Measurements from ENCODE around the gene HOXC4.

The HOXC4 gene

DNA sequence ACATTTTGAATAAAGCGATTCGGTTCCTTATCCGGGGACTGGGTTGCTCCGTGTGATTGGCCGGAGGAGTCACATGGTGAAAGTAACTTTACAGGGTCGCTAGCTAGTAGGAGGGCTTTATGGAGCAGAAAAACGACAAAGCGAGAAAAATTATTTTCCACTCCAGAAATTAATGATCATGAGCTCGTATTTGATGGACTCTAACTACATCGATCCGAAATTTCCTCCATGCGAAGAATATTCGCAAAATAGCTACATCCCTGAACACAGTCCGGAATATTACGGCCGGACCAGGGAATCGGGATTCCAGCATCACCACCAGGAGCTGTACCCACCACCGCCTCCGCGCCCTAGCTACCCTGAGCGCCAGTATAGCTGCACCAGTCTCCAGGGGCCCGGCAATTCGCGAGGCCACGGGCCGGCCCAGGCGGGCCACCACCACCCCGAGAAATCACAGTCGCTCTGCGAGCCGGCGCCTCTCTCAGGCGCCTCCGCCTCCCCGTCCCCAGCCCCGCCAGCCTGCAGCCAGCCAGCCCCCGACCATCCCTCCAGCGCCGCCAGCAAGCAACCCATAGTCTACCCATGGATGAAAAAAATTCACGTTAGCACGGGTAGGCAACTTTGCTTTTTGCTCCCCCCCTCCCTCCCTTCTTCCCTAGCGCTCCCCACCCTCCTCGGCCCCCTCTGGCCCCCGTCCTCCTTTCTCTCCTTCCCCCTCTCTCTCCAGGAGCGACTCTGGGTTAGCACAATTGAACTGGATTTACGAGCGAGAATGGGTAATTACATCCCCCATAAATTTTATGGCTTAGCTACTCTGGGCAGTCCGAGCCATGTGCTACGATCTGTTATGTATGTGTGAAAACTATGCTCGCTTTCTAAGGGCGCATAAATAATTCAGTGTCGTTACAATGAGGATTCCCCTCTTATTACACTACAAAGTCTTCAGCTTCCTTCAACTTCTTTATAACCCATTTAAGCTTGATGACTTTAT is at the start of gene HOXC4:
Gene HOXC4 (plus strand): TSS at position 85 of the 991 bp plus-strand sequence. CDS start 88 bp downstream, at position 173.
- DNase-seq (ENCODE audit: low read depth), result no peak

DNA sequence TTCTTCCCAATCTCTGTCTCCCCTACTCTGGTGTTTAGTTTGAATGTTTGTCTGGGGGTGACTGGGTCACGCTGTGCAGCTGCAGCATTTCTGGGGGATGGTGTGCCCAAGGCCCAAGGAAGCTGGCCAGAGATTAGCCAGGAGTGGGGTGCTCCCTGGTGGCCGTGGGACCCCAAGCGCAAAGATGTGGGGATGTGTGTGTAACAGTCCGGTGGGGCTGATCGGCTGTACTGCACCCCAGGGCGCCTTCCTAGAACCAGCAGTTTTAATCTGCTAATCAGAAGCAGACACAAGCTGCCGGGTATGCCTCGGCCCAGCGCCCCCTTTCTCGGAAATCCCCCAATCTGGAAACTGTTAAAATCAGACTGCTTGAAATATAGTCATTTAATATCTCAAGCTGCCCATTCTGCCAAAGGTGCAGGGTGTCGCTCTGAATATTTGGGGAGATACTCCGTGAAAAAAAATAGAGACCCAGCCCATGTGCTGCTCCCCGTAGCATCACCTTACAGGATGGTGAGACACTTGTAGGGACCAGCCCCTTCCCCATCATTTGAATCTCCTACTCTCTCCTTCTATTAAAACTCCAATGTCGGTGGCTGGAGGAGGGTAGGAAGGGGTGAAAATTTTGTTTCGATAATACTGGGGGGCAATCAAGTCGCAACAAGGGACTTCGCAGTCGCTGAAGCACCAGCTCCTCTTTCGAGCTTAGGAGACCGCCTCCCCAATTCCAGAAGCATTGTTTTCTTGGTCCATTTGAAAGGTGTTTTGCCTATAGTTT is 49.4 kb upstream of the HOXC4 start:
- no peak for DNase-seq (ENCODE audit: low read depth)

DNA sequence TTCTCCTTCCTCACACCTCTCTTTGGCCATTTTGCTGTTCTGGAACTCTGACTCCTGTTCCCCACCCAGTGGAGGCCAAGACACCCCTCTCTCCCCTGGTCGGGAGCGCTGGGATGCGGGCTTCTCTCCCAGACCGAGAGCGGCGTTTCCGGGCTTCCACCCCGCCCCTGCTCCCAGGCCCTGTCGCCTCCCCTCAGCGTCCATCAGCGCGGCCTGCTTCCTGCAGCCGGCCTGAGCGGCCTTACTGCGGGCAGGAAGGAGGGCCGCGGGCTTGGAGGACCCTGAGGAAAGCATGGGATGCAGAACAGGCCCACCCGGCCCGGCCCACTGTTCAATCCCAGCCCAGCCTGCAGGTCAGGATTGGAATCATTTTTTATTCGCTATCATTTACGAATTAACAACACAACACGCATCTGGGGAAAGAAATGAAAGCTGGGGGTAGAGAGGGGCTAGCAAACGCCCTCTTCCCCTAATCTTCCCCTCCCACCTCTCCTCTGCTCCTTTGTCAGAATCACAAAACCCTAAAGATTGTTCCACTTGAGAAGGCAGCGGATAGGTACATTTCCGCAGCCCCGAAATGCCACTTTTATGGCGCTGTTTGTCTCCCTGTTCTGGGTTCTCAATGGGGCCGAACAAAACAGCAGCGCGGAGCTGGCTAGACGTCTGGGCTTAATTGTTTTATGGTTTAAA is 48.6 kb upstream of the HOXC4 start:
- DNase-seq (ENCODE audit: low read depth), result no peak

DNA sequence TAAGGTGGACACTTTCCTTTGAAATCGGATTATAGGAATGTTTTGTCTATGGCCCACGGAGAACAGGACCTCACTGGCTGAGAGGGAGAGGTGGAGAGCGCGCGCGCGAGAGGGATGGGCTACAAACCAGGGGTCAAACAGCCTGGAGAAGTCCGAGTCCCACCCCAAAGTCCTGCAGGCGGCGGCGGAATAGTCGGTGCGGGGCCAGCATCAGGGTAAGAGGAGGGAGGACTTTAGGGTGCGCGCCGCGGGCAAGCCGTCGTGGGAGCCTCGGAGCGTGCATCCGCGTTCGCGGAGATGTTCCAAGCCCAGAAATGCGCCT is 48.1 kb upstream of the HOXC4 start:
- no peak for DNase-seq (ENCODE audit: low read depth)

DNA sequence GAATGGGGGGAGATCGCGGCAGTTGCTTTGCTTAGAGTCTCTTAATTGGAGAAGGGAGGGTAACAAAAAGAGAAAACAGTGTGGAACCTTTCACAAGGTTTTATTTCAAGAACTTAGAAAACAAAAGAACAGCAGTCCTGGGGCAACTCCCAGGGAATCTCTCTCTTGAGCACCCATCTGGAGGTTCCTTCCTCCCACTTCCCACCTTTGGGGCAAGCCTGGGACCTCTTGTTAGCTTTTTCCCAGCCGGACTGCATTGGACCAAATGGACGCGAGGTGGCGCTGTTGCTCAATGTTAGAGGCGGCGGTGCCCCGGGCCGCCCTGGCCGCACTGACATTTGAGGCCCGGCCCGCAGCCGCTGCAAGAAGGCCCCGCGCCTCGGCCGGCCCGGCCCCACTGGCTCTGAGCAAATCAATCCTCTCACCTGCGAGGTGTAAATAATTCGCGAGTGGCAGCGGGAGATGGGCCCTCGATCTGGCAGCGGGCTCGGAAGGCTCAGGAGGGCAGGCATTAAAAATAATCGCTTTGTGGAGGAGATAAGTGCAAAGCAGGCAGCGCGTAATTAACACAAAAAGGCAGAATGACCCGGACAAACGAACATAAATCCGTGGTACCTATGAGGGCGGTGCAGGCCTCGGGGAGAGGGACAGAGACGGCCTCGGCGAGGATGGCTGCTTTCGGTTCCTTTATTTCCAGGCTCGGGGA is 47.6 kb upstream of the HOXC4 start:
- peak; percentile 87 for DNase-seq (ENCODE audit: low read depth)

DNA sequence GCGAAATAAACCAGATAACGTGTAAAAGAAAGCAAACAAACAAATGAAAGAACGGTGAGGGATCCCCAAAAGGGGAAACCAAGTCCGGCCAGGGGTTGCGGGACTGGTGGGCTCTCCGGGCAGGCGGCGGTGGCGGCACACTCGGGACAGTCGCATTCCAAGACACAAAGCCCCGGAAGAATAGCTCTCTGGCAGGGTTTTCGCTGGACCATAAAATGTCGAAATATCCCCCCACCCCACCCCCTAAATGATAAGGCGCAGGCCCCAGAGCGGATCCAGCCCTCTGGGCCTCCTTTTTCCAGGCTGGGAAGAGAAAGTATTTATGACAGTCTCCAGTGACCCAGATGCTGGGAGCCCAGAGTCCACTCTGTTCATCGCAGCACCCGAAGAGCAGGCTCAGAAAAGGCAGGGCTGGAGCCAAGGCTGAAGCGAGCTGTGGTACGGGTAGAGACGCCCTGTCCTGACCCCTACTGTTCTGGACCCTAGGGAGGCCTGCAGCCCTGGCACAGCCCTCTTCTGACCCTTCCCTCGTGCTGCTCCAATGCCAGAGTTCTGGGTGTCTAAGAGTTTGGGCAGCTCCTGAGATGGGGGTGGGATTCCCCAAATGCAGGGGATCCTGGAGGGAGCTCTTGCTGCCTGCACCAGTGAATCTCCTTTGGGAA is 46.9 kb upstream of the HOXC4 start:
- DNase-seq (ENCODE audit: low read depth), result no peak

DNA sequence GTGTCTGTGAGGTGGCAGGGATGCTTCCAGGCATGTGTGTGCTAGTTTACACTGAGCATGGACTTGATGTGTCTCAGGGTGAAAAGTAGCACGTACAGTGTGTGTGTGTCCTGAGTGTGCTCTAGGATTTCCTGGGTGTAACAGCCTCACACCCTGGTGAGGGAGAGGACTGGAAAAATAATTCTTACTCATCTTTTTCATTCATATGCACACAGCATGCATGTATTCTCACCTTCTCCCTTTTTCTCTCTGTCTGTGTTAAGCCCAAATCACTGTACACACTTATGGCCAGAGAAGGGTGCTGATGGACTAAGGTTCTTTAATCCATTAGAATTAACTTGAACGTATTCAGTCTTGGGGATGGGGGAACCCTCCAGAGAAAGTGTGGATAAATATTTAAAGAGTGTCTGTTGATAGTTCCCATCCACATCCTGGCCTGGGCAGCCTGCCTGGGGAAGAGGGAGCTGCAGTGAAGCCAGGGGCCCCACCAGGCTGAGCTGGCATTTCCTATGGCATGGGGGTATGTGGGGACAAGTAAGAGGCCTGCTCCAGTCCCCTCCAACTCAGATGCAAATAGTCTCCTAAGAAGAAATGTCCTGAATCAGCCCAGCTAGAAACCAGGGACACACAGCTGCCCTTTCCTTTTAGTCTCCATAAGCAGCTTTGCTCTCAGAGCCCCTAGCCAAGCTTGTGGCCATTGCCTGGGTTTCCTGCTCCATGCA is 45.9 kb upstream of the HOXC4 start:
- no peak for DNase-seq (ENCODE audit: low read depth)

DNA sequence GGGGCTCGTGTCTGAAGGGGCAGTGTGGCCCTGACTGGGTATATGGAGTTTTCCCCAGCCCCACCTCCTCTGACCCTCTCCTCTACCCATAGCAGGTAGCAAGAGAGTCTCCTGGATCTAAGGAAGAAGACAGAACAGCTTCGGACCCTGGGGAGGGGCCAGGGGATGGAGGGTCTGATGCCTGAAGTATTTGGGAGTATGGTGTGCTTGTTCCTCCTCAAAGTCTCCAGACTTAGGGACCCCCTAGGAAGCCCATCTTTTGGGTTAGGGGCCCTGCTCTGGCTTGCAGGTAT is 45.4 kb upstream of the HOXC4 start:
- no peak for DNase-seq (ENCODE audit: low read depth)

DNA sequence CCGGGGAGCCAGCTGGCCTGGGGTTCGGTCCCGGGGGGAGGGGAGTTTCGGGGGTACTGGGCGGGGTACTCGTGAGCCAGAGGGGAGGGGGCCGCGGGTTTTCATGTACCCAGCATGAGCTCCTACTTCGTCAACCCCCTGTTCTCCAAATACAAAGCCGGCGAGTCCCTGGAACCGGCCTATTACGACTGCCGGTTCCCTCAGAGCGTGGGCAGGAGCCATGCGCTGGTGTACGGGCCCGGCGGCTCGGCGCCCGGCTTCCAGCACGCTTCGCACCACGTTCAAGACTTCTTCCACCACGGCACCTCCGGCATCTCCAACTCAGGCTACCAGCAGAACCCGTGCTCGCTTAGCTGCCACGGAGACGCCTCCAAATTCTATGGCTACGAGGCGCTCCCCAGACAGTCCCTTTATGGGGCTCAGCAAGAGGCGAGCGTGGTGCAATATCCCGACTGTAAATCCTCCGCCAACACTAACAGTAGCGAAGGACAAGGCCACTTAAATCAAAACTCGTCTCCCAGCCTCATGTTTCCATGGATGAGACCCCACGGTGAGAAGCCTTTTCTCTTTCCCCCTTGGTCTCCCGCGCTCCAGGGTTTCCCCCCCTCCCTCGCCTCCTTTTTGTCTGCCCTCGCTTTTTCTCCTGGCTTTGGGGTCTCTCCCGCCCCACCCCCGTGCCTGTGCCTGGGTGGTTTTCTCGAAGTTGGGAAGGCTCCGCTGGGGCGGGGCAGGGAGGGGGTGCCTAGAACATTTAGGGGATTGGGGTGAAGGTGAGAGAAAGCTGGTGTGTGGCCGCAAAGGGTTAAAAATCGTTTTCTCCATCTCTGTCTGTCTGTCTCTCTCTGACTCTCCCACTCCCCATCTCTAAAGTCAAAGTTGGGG is 44.2 kb upstream of the HOXC4 start:
- DNase-seq (ENCODE audit: low read depth), result no peak

DNA sequence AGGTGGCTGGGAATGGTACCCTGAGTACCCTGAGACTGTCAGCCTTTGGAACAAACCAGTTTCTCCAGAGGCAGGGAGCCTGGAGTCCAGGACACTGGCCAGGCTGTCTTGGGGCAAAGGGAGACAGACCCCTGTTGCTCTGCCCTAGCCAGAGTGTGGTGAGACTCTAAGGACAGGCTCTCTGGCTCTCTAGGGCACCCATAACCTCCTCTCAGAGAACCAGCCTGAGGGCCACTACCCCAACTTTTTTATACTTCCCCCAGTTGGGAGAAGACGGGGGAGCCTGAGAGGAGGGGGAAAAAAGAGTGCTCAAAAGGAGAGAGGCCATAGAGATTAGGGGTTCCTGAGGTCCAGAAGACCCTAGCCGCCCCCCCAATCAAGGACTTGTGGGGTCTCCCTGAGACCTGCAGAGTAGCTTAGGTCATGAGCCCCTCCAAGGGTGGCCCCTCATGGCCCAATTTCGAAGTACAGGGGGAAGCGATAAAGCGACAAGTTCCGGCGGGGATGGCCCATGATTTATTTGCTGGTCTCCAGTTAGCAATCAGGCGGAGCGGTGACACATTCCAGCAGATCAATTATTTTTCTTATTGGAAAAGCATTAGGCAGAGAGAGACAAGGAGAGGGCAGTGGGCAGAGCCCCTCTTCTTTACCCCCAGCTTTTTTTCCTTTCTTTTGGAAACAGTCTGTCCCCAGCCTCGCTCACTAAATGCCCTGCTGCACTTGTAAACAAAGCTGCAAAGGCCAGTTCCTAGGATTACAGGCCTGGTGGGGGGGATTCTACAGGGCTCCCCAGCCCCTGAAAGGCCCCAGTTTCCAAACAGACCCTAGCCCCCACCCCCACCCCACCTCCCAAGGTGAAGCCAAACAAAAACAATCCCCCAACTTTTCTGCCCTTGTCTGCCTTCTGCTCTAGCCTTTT is 43.3 kb upstream of the HOXC4 start:
- DNase-seq (ENCODE audit: low read depth), result no peak

DNA sequence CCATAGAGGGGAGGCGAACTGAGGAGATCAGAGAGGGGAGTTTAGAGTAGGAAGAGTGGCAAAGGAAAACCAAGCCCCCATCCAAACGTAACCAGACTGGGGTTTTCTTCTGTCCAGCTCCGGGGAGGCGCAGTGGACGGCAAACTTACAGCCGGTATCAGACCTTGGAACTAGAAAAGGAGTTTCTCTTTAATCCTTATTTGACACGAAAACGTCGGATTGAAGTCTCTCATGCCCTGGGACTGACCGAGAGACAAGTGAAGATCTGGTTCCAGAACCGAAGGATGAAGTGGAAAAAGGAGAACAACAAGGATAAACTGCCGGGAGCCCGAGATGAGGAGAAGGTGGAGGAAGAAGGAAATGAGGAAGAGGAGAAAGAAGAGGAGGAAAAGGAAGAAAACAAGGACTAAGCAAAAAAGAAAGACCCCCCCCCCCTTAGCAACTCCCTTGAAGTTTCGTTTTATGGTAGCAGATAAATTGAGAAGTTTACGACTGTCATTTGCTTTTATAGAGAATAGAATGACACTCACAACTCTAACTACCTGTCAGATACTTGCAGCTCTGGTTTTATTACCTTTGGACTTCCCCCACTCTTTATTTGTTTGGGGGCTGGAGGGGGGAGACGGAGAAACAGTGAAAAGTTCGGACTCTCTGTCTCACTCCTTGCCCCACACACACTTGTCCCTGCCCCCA is 42.5 kb upstream of the HOXC4 start:
- DNase-seq (ENCODE audit: low read depth), result no peak

DNA sequence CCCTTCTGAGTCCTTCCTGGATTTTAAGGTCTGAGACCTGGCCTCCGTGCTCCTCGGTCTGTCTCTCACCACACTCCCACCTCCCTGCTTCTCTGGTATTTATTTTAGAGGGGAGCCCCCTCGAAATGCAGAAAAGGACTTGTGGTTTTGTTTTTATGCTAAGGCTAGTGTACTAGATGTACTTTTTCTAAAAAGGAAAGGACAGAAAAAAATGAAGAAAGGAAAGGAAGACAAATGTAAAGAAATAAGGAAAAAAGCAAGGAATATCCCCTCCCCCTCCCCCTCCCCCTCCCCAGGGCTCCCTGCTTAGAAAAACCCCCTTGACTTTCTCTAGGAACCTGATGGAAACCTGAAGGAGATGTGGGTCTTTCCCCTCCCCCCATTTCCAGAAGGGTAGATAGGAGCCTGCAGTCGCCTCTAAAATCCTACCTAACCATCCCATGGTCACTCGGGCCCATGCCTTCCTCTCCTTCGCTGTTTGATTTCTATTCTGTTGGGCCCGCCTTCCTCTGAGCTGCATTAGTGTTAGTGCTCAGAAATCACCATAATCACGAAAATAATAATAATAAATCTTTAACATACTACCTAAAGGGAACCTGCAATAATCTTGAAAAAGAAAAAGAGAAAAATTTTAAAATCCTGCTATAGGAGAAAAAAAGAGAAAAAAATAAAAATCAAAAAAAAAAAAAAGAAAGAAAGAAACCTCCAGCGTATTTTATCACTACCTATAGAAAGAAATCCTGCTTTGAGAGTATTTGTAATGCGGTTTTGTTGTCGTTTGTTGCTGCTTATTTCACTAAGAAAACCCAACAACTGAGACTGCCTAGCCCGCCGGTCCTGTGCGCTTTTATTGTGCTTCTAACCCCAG is 41.7 kb upstream of the HOXC4 start:
- no peak for DNase-seq (ENCODE audit: low read depth)

DNA sequence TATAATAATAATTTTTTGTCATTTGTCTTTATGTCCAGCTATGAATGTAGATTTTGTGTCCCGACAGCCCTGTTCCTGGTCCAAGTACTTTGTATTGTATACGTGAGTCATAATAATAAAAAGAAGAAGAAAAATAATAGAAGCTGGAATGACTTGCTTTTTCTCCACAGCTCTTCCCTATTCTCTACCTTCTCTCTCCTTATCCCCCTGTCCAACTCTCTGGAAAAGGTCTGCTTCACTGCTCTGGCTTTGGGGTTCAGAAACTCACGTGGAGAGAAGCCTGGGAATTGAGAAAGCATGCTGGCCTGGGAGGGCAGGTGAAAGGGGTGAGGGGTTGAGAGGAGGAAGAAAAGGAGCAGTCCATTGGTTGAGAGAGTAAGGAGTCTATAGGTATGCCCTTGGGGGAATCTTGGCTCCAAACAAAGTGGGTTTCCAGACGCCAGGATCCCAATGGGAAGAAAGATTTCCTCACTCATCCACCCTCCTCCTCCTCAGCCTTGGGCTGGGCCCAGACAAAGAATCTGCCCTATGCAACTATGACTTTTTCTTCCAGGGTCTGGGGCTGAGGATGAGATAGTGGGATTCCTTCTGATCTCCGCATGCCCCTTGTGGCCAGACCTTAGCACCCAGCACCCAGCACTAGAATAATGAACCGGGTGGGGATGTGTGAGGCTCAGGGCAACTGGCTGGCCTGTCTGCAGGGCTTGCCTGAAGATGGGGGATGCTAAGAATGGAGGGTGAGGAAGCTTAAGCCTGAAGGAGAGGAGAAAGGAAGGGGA is 40.8 kb upstream of the HOXC4 start:
- no peak for DNase-seq (ENCODE audit: low read depth)

DNA sequence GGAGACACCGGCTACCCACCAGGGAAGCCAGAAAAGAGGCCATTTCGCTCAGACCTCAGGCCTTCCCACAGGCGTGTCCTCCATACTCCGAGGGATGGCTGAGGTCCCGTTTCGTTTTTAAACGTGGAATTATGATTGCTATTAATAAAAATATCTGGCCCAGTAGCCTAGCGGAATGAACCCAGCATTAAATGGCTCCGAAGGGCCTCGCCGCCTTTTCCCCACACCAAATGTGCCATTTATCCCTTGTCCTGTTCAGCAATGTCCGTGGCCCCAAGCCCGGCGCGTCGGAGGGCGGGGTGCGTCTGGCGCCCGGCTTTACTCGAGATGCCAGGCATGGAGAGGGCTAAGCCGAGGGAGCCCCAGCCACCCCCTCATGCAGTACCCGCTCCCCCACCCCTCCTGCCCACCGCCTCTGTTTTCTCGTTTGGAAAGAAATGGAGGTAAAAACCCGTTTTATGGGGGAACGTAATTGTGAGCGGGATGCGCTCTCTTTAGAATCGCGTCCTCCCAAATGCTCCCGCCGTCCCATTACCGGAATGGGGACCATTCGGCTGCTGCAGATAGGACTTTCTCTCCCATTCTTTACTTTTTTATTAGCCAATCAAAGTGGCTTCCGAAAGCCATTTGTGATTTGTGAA is 39.1 kb upstream of the HOXC4 start:
- DNase-seq (ENCODE audit: low read depth), result no peak

DNA sequence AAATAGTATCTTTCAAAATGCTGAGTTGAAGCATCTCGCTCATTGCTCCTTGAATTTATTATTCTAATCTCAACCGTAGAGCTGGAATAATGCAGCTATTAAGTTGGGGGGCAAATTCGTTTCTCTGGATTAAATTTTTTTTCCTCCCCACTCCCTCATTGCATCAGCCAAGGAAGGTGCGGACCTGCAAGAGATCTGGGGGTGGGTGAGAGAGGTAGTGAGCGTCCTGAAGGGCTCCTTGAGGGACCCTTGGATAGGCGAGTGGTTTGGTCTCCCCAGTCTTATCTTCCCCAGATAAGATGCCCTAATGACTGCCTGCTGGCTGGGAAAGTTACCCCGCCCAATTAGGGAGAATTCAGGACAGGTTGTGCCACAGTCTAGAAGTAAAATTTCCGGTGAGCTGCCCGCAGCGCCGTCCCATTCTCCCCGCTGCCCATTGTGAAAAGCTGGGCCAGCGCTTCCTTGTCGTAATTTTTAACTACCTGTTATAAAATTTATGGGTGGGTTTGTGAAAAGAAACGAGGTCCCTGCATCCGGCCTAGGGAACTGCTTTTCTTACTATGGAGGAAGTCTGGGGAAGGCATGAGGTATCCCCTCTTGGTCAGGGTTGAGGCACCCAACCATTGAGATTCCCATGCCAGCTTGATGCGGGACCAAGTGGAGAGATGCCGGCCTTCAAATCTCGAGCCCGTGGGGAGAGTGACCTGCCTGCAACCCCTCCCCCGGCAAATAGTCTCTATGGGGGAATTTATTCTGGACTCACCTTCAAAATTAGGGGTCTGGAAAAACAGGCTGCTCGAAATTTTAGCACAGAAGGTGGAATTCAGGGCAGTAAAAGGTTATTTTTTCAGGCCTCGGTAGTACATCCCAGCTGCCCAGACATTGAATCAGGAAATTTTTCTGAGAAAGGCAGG is 38.4 kb upstream of the HOXC4 start:
- DNase-seq (ENCODE audit: low read depth), result no peak

All from activated T-cell treated with anti-CD3 and anti-CD28 coated beads for 1 hour (primary cell).